GM18861 (cell line): ENCODE results near the gene CYP4A22.
A peak's percentile ranks its signal among the peaks of the same experiment; 100 is the strongest.
"Not testable (repeated sequence)": the region's sequence is repeated elsewhere in the genome, so short reads cannot be mapped to it uniquely, and the experiment has no call there.

Source experiments
- ATAC-seq: cut with Tn5 transposase; IDR thresholded peaks from one replicate; pipeline ENCODE4 v1.9.1; 2021; ENCODE audit not compliant: unreplicated experiment

CYP4A22 gene

DNA sequence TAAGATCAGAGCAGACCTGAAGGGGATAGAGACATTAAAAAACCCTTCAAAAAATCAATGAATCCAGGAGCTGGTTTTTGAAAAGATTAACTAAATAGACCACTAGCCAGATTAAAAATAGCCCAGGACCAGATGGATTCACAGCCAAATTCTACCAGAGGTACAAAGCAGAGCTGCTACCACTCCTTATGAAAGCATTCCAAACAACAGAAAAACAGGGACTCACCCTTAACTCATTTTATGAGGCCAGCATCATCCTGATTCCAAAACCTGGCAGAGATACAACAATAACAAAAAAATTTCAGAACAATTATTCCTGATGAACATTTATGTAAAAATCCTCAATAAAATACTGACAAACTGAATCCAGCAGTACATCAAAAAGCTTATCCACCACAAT, 19.2 kb downstream of the CYP4A22 start:
- ATAC-seq, result not testable (repeated sequence)

DNA sequence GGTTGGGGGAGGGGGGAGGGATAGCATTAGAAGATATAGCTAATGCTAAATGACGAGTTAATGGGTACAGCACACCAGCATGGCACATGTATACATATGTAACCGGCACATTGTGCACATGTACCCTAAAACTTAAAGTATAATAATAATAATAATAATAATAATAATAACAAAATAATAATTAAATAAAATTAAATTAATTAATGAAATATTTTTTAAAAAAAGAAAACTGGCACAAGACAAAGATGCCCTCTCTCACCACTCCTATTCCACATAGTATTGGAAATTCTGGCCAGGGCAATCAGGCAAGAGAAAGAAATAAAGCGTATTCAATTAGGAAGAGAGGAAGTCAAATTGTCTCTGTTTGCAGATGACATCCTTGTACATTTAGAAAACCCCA, 20.7 kb downstream of the CYP4A22 start:
- ATAC-seq, result not testable (repeated sequence)

DNA sequence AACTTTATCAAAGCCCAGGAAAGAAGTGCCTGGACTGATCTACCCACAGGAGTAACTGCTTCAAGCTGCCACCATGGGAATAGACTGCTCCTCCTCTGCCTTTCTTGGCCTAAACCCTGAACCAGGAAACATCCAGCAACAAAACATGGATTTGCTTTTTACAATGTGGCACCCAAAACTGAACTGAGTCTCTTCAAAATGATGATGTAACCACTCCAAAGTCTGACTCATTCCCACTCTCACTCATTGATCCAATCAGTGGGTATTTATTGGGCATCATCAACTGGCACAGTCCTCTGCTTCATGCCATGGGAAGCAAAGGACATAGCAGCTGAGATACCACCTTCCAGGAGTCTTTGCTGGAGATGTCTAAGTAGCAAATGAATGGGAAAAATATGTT, 23.5 kb downstream of the CYP4A22 start:
- no peak for ATAC-seq

DNA sequence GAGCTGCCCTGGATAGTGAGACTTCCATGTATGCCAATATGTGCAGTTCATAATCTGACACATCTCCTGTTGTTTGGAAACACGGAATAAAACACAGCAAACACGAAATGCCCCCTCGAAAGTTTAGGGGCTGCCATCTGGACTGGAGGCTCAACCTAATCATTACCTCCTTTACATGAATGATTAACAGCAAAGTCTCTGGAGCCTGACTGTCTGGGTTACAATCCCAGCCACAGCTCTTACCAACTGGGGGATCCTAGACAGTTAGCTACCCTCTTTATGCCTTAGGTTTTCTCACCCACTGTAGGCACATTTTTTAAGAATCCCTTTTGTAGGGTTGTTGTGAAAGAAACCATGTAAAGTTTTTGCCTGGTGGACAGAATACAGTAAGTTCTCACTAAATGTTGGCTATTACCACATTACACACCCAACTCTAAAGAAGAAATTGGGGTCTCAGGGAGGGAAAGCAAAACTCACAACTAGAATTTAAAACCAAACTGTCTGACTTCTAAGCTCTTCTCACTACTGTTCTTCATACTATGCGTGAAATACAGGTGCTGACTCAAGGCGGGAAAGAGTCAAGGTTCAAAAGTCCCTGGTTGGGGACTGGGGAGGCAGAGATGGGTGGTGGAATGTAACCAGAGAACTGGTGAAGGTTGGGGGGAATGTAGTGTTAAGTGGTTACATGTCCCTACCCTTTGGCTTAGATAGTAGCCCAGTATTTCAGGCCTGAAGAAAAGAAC, 24.2 kb downstream of the CYP4A22 start:
- ATAC-seq, result no peak

DNA sequence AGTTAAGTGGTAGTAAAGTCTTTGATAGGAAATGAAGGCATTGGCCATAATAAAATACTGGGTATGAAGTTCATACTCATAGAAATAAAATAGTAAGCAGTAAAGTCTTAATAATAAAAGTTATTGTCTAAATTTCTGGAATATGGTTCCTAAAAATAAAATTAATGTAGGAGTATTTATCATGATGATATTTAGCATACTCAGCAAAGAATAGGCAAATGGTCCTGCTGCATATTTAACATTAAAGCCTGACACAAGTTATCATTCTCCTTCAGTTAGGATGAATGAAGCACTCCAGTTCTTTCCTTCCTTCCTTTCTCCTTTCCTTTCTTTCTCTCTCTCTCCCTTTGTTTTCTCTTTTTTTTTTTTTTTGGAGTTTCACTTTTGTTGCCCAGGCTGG, 27.3 kb downstream of the CYP4A22 start:
- no peak for ATAC-seq

DNA sequence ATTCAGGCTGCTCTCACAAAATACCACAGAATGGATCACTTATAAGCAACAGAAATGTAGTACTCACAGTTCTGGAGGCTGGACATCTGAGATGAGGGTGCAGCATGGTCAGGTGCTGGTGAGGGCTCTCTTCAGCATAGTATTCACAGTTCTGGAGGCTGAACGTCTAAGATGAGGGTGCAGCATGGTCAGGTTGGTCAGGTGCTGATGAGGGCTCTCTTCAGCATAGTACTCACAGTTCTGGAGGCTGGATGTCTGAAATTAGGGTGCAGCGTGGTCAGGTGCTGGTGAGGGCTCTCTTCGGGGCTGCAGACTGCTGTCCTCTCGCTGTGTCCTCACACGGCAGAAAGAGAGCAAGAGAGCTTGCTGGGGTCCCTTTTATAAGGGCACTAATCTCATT, 35.5 kb downstream of the CYP4A22 start:
- ATAC-seq, result no peak

DNA sequence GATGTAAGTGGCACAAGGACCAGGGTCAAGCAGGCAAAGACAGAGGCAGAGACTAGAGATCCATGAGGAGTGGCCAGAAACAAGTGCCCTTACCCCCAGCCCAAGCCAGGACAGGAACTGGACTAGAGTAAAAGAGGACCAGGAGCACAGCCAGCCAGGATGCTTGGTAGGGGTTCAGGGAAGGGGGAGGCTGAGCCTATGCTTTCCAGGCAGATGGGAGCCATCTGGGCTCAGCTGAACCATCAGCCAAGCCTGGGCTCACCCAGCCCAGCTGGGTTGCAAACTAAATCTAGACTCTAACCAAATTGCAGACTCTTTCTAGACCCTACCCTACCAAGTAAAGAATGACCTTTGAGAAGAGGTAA, 37.4 kb downstream of the CYP4A22 start:
- no peak for ATAC-seq

DNA sequence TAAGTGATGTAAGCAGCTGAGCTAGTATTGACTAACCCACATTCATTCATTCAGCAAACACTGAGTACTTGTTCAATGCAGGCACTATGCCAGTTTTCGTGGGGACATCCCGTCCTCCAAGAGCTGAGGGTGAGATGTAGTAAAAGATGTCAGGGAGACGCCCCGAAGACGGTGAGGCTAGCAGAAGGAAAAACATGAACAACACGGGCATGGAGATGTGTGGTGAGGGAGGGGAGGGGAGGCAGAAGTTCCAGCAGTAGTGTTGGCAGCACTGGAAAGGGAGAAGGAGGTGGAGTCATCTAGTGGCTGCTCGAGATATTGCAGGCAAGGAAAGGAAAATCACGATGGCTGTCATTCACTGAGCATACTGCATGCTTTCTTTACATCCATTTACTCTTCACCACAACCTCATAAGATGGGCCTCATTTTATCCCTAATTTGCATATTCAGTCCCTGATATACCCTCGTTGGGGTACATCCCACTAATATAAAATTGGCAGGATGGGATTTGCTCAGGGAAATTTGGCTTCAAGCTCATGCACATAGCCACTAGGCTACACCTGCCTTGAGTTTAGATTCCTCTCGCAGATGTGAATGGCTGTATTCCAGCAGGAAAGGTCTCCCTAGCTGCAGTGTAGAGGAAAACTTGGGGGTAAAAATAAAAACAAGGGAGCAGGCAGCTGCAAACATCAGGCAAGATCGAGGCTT, 38.1 kb downstream of the CYP4A22 start:
- ATAC-seq, result no peak

DNA sequence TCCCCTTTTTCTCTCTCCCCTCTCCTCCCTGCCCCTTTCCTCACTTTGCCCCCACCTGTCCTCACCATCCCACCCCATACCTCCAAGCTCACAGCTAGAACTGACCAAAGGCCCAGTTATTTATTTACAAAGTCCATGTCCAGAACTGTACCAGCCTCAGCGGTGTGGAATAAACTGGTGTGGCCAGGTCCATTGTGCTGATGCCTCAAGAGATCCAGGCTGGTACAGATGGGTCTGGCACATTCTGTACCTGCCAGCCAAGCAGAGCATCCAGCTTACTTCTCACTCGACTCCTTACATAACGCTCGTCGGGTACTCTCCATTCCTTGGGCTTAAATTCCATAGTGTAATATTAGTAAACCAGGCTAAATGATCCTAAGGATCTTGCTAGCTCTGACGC, 40.8 kb downstream of the CYP4A22 start:
- ATAC-seq, result no peak

DNA sequence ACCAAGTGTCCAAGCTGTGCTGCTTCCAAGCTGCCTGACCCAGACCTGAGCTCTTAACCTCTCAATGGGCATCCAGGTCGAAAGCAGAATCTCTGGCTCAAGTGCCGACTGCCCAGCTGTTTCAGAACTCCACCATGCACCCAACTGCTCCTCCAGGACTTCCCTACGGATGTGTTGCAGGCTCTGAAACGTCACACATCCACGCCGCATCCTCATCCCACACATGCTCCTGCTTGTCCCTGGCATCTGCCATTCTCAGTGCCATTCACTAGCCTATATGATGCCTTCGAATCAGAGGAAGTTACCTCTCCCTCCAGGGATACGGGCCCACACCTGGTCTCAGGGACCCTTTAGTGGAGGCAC, 41.4 kb downstream of the CYP4A22 start:
- ATAC-seq, result no peak

DNA sequence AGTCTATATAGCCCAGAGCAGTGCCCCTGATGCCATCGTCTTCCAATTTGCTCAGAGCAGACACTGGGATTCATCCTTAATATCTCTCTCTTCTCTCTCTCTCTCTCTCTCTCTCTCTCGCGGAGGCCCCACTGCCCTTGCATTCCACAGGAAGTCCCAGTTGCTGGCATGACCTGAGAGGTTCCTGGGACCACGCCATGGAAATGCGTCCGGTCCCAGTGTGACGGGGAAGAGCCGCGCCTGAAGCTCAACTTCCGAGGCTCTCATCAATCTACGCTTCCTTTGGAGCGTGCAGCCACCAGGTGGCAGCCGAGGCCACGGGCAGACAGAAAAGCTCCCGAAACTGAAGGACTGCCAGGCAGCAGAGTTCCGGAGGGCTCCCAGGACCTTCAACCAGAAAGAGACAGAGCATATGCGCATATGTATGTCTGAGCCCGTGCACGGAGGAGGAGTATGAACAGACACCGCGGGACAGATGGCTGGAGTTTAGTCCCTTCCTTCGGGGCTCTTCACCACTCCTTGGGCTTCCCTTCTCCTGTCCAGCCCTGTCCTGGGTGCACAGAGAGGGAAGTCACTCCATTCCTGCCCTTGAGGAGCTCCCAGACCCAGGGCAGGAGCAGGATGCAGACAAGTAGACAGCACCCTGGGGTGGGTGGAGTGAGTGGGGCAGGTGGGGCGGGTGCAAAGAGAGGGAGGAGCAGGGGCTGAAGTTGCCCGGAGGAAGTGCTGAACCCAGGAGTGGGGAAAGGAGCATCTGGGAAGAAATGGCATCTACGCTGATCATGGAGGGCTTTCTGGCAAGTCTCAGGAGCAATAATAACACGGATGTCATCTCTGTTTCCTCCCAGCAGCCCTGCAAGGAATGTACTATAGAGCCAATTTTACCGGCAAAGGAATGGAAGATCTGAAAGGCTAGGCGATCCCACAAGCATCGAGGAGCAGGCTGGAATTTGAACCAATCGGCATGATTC, 42.1 kb downstream of the CYP4A22 start:
- peak; percentile 86 for ATAC-seq

DNA sequence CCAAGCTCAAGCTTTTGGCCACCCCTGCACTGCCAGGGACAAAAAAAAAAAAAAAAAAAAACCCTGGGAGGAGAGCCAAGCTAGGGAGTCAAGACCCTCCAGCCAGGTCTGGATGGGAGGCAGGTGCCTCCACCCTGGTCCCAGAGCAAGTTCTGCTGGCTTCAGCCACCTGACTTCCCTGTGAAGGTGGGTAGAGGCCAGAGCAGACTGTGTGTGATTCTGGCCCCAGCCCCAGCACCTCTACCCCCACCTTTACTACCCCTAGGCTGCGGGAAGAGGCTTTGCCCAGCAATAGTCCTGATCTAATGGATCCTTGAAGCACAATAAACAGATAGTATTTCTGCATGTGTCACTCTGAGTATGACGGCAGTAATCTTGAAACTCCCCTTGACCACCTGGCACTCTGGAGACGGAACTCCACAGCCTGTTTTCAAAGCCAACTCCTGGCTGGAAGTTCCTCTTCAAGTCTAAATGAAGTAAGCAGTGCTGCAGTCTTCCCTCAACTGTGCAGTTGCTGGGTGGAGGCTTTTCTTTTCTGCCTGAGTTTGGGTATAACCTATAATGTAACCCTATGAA, 42.8 kb downstream of the CYP4A22 start:
- ATAC-seq, result no peak

DNA sequence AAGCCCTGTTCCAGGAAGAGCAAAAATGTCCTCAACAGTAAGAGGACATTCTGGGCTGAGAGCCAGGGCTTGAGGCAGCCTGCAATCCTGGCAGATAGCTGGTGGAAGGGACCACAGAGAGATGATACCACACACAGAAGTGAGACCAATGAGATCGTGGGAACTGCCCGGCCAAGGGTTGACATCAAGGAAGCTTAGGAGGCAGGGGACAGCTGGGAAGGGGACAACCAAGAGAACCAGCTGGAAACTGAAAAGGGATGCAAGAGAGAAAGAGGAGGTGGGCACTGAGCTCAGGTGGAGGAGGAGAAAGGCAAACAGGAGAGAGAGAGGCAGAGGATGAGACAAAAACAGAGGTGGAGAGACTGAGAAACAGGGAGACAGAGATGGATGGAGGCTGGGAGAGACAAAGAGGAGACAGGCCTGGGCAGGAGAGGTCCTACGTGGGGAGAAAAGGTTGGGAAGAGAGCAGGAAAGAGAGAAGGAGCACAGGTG, 43.4 kb downstream of the CYP4A22 start:
- ATAC-seq, result no peak

DNA sequence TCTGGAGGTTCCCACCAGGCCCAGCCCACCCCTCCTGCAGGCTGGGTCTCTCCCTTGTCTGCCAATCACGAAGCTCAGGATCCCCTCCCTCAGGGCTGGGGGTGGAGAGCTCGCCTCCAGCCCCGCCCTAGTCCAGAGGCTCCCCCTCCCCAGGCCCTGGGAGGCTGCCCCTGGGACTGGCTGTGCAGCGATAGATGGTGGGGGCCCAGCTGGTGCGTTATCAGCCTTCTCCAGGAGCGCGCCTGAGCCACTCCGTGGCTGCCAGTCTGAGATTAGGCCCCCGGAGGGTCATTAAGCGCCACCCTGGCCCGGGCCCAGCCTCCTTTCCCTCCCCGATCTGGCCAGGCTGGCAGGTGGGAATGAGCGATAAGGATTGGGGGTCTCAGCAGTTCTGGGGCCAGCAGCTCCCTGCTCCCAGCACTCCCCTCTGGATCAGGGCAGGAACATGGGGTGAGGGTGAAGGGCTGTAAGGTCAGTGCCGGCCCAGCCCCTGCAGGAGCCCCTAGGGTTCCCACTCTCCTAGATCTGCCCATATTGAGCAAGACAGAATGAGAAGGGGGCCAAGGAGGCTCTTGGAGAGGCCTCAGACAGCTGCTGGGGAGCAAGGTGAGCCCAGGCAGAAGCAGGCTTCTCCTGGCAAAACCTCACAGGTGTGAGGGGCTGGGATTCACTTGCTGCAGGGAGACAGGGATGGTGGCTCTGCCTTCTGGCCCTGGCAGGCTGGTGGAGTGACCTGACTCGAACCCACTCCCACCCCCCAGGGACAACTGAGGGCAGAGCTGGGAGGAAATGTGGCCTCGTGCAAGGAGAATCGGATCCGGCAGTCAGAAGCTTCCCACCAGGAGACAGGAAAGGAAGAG, 44.1 kb downstream of the CYP4A22 start:
- ATAC-seq, result no peak

DNA sequence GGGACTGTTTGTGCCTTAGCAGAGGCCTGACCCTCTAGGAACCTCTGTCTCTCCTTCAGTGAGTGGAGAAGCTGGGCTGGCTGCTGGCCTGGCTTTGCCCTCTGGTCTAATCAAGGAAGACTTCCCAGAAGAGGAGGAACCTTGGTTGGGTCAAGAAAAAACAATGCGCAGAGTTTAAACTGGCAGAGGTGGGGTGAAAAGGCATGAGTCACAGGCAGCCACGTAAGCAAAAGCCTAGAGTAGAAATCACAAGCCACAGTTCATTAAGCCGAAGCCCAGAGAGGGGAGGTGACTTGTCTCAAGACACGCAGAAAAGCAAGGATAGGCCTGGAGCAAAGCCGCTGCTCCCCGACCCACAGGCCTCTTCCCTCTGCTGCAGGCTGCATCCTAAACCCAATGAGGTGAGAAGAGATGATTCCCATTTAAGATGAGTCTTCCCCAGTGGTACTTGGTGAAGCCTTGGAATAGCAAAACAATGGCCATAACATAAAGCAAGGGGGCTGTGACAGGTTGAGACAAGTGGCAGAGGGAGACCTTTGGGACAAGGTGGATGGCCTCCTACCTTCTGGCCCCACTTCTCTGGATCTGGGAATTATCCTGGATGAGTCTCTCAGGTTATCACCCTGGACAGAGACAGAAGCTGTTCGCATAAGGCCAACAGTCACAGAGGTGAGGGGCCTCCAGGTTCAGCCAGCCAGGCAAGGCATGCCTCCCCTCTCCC, 44.9 kb downstream of the CYP4A22 start:
- ATAC-seq, result no peak

DNA sequence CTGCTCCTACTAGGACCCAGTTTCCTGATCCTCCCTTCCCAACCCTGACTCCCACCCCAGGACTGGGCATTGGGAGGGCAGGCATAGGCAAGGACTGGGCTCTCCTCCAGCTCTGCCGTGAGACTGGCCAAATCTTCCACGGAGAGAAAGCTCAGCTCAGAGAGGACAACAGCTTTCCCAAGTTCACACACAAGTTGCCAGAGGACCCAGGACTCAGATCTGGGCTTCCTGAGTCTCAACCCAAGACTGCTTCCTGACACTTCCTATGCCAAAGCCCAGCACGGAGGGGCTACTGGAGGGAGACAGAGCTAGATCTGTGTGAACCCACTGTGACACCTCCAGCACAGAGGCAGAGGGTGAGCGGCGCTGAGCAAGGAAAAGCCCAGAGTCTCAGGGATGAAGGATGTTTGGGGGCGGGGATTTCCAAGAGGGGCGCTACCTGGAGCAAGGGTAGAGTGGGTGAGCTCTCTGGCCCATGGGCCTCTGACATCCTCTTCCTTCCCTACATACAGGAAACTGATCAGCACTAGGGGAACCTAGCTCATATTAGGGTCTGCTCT, 45.5 kb downstream of the CYP4A22 start:
- ATAC-seq, result no peak

DNA sequence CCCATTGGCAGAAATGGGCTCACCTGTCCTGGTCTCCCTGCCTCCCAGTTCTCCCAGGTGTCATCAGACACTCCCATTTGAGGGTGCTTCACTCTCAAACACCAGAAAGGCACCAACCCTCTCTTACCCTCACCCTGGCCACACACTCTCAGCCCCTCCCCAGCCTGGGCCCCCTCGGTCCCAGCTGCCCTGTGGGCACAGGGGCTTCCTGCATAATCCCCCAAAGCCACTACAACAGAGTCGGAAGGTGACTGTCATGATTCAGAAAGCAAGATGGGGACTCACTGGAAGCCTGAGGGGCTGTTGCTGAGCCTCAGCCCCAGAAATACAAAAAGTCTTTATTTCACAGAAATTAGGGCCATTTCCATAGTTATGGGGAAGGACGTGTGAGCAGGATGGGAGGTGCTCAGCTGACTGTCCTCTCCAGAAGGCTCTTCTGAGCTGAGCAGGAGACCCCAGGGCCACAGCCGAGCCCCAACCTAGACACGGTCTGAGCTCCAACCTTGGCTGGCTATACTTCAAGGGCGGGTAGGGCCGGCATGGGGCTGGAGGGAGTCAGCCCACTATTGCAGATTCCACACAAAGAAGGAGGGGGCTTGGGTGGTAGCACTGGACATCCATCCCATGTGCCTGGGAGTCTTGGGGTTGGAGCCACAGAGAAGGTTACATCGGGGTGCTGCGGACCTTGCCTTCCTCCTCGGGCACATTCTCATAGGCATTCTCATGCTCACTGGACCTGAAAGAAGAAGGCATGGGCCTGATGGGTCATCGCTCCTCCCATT, 46.3 kb downstream of the CYP4A22 start:
- ATAC-seq, result no peak

DNA sequence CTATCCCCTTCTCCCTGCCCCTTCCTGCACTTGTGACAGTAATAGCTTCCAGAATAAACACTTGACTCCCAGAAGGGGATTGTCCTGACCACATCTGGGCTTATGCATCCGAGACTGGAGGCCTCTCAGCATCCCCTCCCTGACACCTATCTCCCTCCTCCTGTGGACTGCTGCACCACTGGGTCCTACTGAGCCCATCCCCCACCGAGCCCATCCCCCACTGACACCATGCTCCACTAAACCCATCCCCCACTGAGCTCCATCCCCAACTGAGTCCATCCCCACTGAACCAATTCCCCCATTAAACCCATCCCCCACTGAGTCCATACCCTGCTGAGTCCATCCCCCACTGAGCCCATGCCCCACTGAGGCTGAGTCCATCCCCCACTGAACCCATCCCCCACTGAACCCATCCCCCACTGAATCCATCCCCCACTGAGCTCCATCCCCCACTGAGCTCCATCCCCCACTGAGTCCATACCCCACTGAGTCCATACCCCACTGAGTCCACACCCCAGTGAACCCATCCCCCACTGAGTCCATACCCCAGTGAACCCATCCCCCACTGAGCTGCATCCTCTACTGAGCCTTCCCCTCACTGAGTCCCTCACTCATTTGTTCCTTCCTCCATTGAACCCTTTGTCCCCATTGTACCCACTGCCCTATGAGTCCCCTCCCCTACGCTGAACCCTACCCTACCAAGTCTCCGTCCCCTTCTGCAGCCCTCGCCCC, 47.0 kb downstream of the CYP4A22 start:
- no peak for ATAC-seq
